ENCODE measurements around the gene RFX2. TPM values are rescaled to one million over a fixed set of nuclear protein-coding genes. Genes with fewer than 3 reads are reported as not detected.
"Not testable (repeated sequence)": the region's sequence is repeated elsewhere in the genome, so short reads cannot be mapped to it uniquely, and the experiment has no call there.

RFX2 gene
- total RNA-seq, 2 donors from 2014 or later: 12.7 to 16.1 TPM

GRCh38 chr19:5989388-5990074 is 120.8 kb downstream of the RFX2 start:
- TF ChIP-seq CTCF (IDR thresholded peaks at IDR 0.05): no peak
- Histone ChIP-seq H3K36me3 (peaks cover 3% of the 10 kb centered on the region), H3K9me3 (no peaks in the 10 kb centered on the region), H3K27ac (no peak overlapping the region), H3K4me3 (no peak overlapping the region), H3K4me1 (peaks cover 0 to 21% of the 10 kb centered on the region in 2 donors), H3K27me3 (no peaks in the 10 kb centered on the region)
- DNase-seq (ENCODE audit: low spot score): no peak

DNA sequence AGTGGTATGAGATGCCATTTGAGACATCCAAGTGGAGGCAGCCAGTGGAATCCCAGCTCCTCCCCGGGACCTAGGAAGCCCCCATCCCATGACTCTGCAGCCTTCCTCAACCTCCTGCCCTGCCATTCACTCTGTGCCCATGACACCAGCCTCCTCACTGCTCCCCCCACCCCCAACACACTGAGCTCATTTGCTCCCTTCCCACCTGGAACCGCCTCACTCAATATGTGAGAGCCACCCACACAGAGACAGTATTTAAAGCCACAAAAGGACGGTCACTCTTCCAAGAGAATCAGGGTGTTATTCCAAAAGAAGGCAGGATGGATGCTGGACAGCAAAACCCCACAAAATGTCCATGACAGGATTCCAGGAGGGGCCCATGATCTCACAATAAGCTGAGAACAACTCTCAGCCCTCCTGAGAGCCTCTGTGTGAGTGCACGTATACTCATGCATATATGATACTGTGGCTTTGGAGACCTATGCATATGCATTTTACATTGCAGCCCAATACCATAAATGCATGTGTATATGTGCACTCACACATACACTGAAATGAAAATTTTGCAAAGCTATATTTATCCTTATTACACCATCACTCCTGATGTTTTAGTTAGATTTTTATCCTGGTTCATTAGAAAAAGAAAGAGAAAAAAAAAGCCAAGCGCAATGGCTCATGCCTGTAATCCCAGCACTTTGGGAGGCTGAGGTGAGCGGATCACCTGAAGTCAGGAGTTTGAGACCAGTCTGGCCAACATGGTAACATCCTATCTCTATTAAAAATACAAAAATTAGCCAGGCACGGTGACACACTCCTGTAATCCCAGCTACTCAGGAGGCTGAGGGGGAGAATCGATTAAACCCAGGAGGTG is 121.5 kb downstream of the RFX2 start:
- no peak for DNase-seq (ENCODE audit: low spot score)
- TF ChIP-seq CTCF (IDR thresholded peaks at IDR 0.05): no peak
- H3K4me3 ChIP-seq: no peak overlapping the region

GRCh38 chr19:5987077-5987818 is 123.1 kb downstream of the RFX2 start:
- no peak overlapping the region for H3K27ac ChIP-seq
- peak; percentile 91 to 97 for TF ChIP-seq CTCF (IDR thresholded peaks at IDR 0.05)

More for the DNA sequence above, 121.5 kb downstream of the RFX2 start:
- Histone ChIP-seq H3K27me3 (no peaks in the 10 kb centered on the region), H3K36me3 (peaks cover 3% of the 10 kb centered on the region), H3K4me1 (peaks cover 0 to 14% of the 10 kb centered on the region in 2 donors), H3K27ac (no peak overlapping the region), H3K9me3 (no peaks in the 10 kb centered on the region)

DNA sequence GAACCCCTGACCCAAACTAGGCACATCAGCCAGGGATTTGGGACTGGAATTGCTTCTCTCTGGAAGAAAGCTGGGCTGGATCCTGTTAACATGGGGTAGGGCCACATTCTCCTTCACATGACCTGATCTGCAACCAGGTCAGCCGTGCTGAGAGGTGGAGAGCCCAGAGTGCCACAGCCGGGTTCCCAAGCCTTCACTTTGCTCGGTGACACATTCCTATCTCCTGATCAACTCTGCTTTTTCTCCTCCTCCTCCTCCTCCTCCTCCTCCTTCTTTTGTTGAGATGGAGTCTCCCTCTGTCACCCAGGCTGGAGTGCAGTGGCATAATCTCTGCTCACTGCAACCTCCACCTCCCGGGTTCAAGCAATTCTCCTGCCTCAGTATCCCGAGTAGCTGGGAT is 124.5 kb downstream of the RFX2 start:
- H3K4me3 ChIP-seq; H3K36me3 ChIP-seq; H3K27me3 ChIP-seq; H3K9me3 ChIP-seq; H3K4me1 ChIP-seq; DNase-seq (ENCODE audit: low spot score); H3K27ac ChIP-seq: not testable (repeated sequence)

More at GRCh38 chr19:5987077-5987818, 123.1 kb downstream of the RFX2 start:
- H3K36me3 ChIP-seq: no peaks in the 10 kb centered on the region
- peak; percentile 81 for DNase-seq (ENCODE audit: low spot score)
- no peaks in the 10 kb centered on the region for H3K9me3 ChIP-seq
- H3K27me3 ChIP-seq: no peaks in the 10 kb centered on the region
- H3K4me1 ChIP-seq: peaks cover 0 to 10% of the 10 kb centered on the region in 2 donors
- peak overlapping the region; percentile 16 to 36 for H3K4me3 ChIP-seq

- no peak for DNase-seq (ENCODE audit: low spot score)
- no peaks in the 10 kb centered on the region for H3K27me3 ChIP-seq
- H3K9me3 ChIP-seq: no peaks in the 10 kb centered on the region
- H3K4me3 ChIP-seq: no peak overlapping the region
- no peak for TF ChIP-seq CTCF (IDR thresholded peaks at IDR 0.05)
- H3K4me1 ChIP-seq: peaks cover 0 to 10% of the 10 kb centered on the region in 2 donors
- H3K27ac ChIP-seq: no peak overlapping the region
- H3K36me3 ChIP-seq: no peaks in the 10 kb centered on the region
These were observed 125.1 kb downstream of the RFX2 start for GRCh38 chr19:5985098-5985783.
